ENCODE data around the gene RPS18.

The RPS18 gene

DNA sequence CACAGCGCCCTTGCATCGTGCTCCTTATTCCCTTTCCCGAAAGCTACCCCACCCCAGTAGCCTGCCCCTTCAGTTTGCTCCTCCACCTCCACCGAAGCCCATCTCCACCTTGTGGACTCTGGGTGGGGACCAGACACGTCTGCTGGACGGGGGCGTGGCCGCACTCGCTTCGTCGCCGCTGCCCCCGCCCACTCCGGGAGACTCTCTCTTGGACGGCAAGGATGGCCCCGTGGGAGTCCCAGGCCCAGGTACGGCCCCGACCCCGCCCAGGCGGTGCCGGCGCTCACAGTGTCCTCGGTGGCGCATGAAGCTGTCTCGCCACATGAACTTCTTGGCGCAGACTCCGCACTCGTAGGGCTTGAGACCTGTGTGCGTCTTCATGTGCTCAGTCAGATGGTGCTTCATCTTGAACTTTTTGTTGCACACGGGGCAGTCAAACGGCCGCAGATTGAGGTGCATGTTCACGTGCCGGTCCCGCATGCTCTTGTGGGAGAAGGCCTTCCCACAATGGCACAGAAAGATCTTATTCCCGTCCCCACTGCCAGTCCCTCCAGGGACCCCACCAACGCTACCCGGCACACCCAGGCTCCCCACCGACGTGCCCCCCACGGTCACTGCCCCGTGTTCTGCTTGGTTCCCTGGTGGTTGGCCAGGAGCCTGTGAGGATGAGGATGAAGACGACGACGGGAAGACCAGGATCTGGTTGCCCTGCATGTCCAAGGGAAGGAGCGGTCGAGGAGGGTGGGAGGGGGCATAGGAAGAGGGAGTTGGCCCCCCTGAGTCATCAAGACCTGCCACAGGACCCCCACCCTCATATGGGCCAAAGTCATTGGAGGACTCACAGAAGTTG is 43.3 kb downstream of the RPS18 start:
- DNase-seq (ENCODE audit: low read depth), result no peak

DNA sequence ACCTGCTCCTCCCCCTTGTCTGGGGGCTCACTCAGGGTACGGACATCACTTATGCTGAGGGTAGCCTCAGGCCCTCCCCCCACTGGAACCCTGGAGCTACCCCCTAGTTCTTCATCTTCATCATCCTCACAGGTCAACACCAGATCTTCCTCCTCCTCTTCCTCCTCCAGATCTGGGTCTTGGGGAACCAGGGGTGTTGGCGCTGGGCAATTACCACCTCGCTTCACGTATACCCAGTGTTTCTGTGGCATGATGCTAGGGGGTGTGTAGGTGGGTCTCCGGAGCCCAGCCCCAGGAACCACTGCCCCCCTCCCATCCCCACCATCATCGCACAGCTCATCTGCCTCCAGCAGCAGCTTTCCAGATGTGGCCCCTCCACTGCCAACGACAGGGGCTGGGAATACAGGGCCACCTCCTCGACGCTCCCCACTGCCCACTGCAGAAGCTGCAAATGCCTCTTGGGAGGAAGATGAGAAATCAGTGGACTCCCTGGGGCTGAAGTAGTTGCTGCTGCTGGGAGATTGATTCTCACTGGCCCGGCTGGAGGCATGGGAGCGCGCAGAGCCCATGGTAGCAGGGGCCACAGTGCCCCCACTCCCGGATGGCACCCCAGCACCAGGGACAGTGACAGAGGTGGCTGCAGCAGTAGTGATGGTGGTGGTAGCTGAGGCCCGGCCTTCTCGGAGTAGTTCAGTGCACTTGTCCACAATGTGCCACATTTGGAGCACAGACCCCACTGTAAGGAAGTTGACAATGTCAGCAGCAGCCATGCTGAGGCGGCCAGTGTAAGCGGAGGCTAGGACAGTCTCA is 44.1 kb downstream of the RPS18 start:
- no peak for DNase-seq (ENCODE audit: low read depth)

- DNase-seq (ENCODE audit: low read depth), result no peak
Measured at GRCh38 chr6:33316603-33317418, 44.9 kb downstream of the RPS18 start.

DNA sequence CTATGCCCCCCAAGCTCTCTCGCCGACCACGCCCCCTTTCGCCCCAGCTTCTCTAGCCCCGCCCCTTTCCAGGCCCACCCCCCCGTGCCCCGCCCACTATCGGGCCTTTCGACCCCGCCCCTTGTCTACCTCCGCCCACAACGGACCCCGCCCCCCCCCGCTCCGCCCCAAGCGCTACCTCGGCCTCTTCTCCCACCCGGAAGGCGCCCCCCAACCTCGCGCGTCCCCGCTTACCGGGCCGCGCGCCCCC is 45.5 kb downstream of the RPS18 start:
- no peak for DNase-seq (ENCODE audit: low read depth)

- DNase-seq (ENCODE audit: low read depth), result peak; percentile 96
Measured at GRCh38 chr6:33317669-33318425, 46.0 kb downstream of the RPS18 start, which contains the start of gene ZBTB22. TSS of gene ZBTB22 (minus strand) at chr6:33317744. CDS start at chr6:33316916, 828 bp downstream.

DNA sequence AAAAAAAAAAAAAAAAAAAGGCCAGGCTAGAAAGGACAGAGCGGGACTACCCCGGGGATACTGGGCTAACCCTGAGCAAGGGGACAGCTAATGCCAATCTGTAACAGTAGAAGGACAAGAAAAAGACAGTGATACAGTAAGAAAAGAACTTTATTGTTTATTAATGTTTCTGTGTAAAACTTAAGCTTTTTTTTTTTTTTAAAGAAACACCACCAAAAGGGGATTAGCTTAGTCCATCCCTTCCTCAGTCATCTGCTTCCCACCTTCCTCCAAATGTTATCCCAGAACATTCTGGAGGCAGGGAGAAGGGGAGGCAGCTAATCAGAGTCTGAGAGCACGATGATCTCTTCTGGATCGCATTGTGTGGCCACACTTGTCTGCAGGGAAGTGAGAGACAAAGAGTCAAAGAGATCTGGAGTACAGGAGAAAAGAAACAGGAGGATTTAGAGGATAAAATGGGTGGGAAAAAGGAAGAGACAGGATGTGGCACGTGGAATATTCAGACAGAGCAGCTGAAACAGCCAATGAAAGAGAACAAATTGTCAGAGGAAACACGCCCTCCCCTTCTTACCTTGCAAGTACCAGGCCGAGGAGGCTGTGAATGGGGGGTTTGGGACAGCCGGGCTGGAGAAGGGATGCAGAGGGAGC is 46.7 kb downstream of the RPS18 start:
- no peak for DNase-seq (ENCODE audit: low read depth)

GRCh38 chr6:33319939-33320314 is 48.1 kb downstream of the RPS18 start:
- no peak for DNase-seq (ENCODE audit: low read depth)

DNA sequence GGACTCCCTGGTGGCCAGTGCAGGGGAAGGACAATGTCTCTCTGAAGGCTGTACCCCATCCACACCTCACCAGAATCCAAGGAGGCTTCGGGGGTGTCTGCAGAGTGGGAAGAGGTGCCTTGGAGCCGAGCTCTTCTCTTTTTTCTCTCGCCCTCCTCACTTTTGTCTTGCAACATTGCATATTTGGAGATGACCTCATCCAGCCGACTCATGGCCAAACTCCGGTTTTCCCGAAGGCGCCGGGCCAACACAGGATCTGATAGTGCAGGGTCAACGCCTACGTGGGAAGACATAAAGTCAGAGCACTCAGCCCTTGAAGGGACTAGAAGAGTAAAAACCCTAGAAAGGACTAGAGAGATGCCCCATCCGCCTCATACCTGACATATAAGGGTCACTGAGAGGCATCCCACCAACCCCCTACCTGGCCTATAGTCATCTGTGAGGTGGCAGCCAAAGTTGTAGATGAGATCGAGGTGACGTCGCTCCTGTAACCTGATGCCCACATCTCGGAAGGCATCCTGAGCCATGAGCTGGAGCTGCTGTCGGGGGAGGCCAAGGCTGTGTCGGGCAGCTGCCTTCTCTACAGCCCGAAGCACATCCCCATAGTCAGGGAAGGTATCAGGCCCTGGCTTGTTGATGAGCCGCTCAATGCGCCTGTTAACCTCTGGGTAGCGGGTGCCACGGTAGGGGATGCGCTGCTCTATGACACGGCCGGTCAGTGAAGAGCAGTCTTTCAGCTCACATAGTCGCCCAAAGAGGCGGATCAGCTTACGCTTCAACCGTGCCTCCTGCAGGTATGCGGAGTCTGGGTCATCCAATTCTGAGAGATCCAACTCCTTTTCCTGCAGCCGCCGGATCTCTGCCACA is 48.7 kb downstream of the RPS18 start:
- no peak for DNase-seq (ENCODE audit: low read depth)

GRCh38 chr6:33321227-33321626 is 49.4 kb downstream of the RPS18 start:
- DNase-seq (ENCODE audit: low read depth), result no peak

DNA sequence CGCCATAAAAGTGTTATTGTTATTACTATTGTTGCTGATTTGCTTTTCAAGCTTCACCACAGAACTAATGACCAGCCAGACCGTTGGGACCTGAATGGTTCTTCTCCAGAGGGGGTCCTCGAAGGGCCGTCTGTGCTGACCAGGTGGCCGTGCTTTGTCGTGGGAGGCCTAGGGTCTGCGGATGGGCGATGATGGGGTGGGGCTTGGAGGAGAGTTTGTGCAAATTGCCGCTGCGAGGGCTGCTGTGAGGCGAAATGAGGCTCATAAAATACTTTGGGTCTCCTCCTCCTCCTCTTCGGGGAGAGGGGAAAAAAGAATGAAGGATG is 51.7 kb downstream of the RPS18 start:
- DNase-seq (ENCODE audit: low read depth), result no peak

GRCh38 chr6:33324125-33324524 is 52.2 kb downstream of the RPS18 start:
- no peak for DNase-seq (ENCODE audit: low read depth)

Measured in activated T-cell treated with anti-CD3 and anti-CD28 coated beads for 1 hour (primary cell).